ENCODE measurements around the gene CDH2.

GRCh38 chr18:28036488-28036887, 140.4 kb downstream of the CDH2 start:
- TF ChIP-seq CTCF (IDR thresholded peaks at IDR 0.05) (no peak), POLR2A (IDR thresholded peaks at IDR 0.05) (no peak), EP300 (IDR thresholded peaks at IDR 0.05) (no peak)

All from ovary (tissue), 3 donors.